ENCODE measurements around the gene PIGN. TPM values are rescaled to one million over a fixed set of nuclear protein-coding genes. Genes with fewer than 3 reads are reported as not detected.

PIGN gene
- total RNA-seq, 1 experiment from 2014 or later: 22.8 TPM

DNA sequence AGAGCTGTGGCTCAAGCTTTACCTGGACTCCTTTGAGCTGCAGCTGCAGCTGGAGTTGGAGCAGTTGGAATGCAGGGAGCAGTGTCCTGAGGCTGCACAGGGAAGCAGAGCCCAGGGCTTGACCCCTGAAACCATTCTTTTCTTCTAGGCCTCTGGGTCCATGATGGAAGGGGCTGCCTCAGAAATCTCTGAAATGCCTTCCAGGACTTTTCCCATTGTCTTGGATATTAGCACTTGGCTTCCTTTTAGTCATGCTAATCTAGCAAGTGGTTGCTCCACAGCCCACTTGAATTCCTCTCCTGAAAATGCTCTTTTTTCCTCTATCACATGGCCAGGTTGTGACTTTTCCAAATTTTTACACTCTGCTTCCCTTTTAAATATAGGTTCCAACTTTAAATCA, 185.5 kb downstream of the PIGN start:
- Histone ChIP-seq H3K9me3 (no peaks in the 10 kb centered on the region), H3K4me1 (no peaks in the 10 kb centered on the region), H3K27me3 (replicated peaks; ENCODE audit: control insufficient read depth, insufficient read depth, low read length) (no peaks in the 10 kb centered on the region), H3K4me3 (ENCODE audit: low read depth, low read length) (no peak overlapping the region), H3K36me3 (ENCODE audit: control insufficient read depth, insufficient read depth, low read length) (no peaks in the 10 kb centered on the region)
- Mint-ChIP-seq H3K4me1 (ENCODE audit: low read depth, unreplicated experiment) (no peaks in the 10 kb centered on the region), H3K27me3 (ENCODE audit: insufficient read depth, unreplicated experiment) (no peaks in the 10 kb centered on the region), H3K4me3 (ENCODE audit: unreplicated experiment) (no peak overlapping the region), H3K36me3 (ENCODE audit: insufficient read depth, unreplicated experiment) (no peaks in the 10 kb centered on the region), H3K9me3 (ENCODE audit: unreplicated experiment) (peaks cover 11% of the 10 kb centered on the region), H3K27ac (ENCODE audit: unreplicated experiment) (no peak overlapping the region)
- TF ChIP-seq, protein P1, sequence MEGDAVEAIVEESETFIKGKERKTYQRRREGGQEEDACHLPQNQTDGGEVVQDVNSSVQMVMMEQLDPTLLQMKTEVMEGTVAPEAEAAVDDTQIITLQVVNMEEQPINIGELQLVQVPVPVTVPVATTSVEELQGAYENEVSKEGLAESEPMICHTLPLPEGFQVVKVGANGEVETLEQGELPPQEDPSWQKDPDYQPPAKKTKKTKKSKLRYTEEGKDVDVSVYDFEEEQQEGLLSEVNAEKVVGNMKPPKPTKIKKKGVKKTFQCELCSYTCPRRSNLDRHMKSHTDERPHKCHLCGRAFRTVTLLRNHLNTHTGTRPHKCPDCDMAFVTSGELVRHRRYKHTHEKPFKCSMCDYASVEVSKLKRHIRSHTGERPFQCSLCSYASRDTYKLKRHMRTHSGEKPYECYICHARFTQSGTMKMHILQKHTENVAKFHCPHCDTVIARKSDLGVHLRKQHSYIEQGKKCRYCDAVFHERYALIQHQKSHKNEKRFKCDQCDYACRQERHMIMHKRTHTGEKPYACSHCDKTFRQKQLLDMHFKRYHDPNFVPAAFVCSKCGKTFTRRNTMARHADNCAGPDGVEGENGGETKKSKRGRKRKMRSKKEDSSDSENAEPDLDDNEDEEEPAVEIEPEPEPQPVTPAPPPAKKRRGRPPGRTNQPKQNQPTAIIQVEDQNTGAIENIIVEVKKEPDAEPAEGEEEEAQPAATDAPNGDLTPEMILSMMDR (IDR thresholded peaks at IDR 0.05; ENCODE audit: insufficient read depth in 1 of 2, low read depth in 1 of 2, low read length in 1 of 2, severe bottlenecking in 1 of 2, unreplicated experiment in 1 of 2): no peak
- DNase-seq: no peak
- ChIA-PET POLR2A (no interaction called here), CTCF (no interaction called here)
- no TSS peak for BruUV-seq (replicated peaks)
- intact Hi-C loops (cut with micrococcal nuclease; ENCODE audit: unreplicated experiment): no loop called here

- intact Hi-C loops (cut with micrococcal nuclease; ENCODE audit: unreplicated experiment): no loop called here
- no peak for DNase-seq
- Mint-ChIP-seq H3K27ac (ENCODE audit: unreplicated experiment) (no peak overlapping the region), H3K4me1 (ENCODE audit: low read depth, unreplicated experiment) (no peaks in the 10 kb centered on the region), H3K4me3 (ENCODE audit: unreplicated experiment) (no peak overlapping the region), H3K27me3 (ENCODE audit: insufficient read depth, unreplicated experiment) (no peaks in the 10 kb centered on the region), H3K9me3 (ENCODE audit: unreplicated experiment) (peaks cover 2% of the 10 kb centered on the region), H3K36me3 (ENCODE audit: insufficient read depth, unreplicated experiment) (no peaks in the 10 kb centered on the region)
- Histone ChIP-seq H3K27me3 (replicated peaks; ENCODE audit: control insufficient read depth, insufficient read depth, low read length) (no peaks in the 10 kb centered on the region), H3K36me3 (ENCODE audit: control insufficient read depth, insufficient read depth, low read length) (no peaks in the 10 kb centered on the region), H3K4me3 (ENCODE audit: low read depth, low read length) (no peak overlapping the region), H3K9me3 (no peaks in the 10 kb centered on the region), H3K4me1 (no peaks in the 10 kb centered on the region)
- POLR2A ChIA-PET: no interaction called here
- BruUV-seq (replicated peaks): no TSS peak
- CTCF ChIA-PET: no interaction called here
- TF ChIP-seq, protein P1 (IDR thresholded peaks at IDR 0.05; ENCODE audit: insufficient read depth in 1 of 2, low read depth in 1 of 2, low read length in 1 of 2, severe bottlenecking in 1 of 2, unreplicated experiment in 1 of 2): no peak
Observed at GRCh38 chr18:61998957-61999356, 187.9 kb downstream of the PIGN start.

DNA sequence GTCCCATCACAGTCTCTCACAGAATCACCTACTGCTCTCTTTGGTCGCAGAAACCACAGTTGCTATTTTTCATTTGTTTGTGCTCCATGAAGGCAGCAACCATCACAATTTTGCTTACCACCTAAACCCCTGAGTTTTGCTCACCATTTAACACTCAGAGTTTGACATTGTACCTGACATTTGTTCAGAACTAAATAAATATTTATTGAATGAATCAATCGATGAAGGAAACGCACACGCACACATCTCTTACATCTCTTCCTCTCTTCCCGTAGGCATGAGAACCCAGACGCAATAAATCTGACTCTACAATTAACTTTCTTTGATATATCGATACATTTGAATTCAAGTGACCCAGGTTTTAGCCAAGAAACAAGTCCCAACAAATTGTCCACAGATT, 188.5 kb downstream of the PIGN start:
- BruUV-seq (replicated peaks): no TSS peak
- TF ChIP-seq, protein P1 (IDR thresholded peaks at IDR 0.05; ENCODE audit: insufficient read depth in 1 of 2, low read depth in 1 of 2, low read length in 1 of 2, severe bottlenecking in 1 of 2, unreplicated experiment in 1 of 2): no peak
- Mint-ChIP-seq H3K27ac (ENCODE audit: unreplicated experiment) (no peak overlapping the region), H3K36me3 (ENCODE audit: insufficient read depth, unreplicated experiment) (no peaks in the 10 kb centered on the region), H3K4me1 (ENCODE audit: low read depth, unreplicated experiment) (no peaks in the 10 kb centered on the region), H3K27me3 (ENCODE audit: insufficient read depth, unreplicated experiment) (no peaks in the 10 kb centered on the region), H3K4me3 (ENCODE audit: unreplicated experiment) (no peak overlapping the region), H3K9me3 (ENCODE audit: unreplicated experiment) (no peaks in the 10 kb centered on the region)
- no peaks in the 10 kb centered on the region for H3K9me3 ChIP-seq
- ChIA-PET POLR2A (no interaction called here), CTCF (no interaction called here)
- intact Hi-C loops (cut with micrococcal nuclease; ENCODE audit: unreplicated experiment): no loop called here
- no peaks in the 10 kb centered on the region for H3K36me3 ChIP-seq (ENCODE audit: control insufficient read depth, insufficient read depth, low read length)
- no peaks in the 10 kb centered on the region for H3K4me1 ChIP-seq
- no peaks in the 10 kb centered on the region for H3K27me3 ChIP-seq (replicated peaks; ENCODE audit: control insufficient read depth, insufficient read depth, low read length)
- no peak overlapping the region for H3K4me3 ChIP-seq (ENCODE audit: low read depth, low read length)
- DNase-seq: no peak
